ENCODE data around the gene STK25.

DNA sequence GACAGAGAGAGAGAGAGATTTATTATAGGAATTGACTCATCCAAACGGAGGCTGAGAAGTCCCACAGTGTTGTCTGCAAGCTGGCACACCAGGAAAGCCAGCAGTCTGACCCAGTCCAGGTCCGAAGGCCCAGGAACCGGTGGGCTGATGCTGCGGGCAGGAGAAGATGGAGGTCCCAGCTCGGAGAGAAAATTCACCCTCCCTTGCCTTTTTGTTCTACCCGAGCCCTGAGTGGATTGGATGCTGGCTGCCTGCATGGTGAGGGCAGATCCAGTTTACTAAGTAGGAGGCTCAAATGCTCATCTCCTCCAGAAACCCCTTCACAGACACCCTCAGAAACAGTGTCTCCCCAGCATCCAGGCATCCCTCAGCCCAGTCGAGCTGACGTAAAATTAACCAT is 22.2 kb upstream of the STK25 start:
- TF ChIP-seq, protein P1, sequence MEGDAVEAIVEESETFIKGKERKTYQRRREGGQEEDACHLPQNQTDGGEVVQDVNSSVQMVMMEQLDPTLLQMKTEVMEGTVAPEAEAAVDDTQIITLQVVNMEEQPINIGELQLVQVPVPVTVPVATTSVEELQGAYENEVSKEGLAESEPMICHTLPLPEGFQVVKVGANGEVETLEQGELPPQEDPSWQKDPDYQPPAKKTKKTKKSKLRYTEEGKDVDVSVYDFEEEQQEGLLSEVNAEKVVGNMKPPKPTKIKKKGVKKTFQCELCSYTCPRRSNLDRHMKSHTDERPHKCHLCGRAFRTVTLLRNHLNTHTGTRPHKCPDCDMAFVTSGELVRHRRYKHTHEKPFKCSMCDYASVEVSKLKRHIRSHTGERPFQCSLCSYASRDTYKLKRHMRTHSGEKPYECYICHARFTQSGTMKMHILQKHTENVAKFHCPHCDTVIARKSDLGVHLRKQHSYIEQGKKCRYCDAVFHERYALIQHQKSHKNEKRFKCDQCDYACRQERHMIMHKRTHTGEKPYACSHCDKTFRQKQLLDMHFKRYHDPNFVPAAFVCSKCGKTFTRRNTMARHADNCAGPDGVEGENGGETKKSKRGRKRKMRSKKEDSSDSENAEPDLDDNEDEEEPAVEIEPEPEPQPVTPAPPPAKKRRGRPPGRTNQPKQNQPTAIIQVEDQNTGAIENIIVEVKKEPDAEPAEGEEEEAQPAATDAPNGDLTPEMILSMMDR (IDR thresholded peaks at IDR 0.05 in 4 of 5, conservative IDR thresholded peaks at IDR 0.05 in 1 of 5) = no peak
- no peak for TF ChIP-seq POLR2A (IDR thresholded peaks at IDR 0.05)
